Fibroblast of the conjunctiva (primary cell): Measurements from ENCODE around the gene RNF217.
A peak's percentile ranks its signal among the peaks of the same experiment; 100 is the strongest.

Experiments
- DNase-seq: peaks from one replicate; pipeline ENCODE4 v3.0.0-alpha.2; 2010; ENCODE audit warnings: low read depth

Gene RNF217

DNA sequence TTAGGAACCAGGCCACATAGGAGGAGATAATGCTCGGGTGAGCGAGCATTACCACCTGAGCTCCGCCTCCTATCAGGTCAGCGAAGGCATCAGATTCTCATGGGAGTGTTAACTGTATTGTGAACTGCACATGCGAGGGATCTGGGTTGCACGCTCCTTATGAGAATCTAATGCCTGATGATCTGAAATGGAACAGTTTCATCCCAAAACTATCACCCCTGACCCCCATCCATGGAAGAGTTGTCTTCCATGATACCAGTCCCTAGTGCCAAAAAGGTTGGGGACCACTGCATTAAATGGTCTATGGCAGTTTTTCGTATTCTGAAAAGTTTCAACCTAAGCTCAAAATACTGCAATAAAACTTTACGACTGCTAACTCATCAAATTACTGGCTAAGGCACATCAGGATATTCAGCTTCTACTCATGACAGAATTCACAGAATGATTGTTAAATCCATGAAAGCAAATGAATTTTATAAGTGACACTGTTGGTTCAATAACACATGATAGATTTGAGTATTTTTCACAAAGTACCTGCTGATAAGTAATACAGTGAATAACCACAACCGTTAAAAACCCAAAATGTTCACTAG lies 25.9 kb downstream of the RNF217 start:
- DNase-seq, result no peak

DNA sequence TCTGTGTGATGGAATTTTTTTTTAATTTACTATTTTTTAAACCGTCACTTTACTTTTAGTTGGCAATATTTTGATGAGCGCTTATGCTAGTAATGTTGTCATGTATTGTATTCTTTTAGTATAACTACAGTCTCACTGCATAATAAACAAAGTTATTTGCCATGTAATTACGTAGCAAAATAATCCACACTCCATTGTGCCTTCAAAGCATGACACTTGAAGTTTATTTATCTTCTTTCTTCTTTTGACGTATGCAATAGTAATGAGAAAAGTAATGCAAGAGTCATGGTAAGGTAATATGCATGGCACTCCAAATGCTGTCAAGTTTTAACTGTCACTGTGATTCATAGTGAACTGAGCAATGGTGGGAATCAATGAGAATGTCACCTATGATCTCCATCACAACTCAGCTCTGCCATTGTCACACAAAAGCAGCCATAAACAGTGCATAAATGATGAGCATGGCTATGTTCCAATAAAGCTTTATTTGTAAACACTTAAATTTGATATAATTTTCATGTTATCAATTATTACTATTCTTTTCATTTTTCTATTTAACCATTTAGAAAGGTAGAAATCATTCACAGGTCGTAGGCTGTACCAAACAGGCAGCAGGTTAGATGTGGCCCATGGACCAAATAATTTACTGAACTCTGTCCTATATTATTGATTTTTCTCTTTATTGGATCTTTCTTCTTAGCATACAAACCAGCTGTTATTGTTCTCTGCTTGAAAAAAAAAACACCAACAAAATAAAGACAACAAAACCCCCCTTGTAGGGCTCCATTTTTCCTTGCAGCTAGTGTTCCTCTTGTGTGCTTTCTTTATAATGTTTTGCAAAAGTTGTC lies 27.1 kb downstream of the RNF217 start:
- DNase-seq, result no peak

DNA sequence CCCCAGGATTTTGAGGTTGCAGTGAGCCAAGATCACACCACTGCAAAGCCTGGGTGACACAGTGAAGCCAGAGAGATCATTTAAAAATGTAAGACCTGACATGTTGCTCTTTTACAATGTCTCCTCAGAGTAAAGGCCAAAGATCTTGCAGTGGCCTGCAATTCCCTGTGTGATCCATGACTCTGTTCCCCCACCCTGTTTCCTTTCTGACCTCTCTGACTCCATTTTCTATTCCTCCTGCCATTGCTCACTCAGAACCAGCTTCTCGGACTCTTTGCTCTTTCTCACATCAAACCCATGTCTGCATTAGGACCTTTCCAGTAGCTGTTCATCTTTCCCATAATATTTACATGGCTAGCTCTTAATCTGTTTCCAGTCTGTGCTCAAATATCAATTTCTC lies 28.8 kb downstream of the RNF217 start:
- no peak for DNase-seq

DNA sequence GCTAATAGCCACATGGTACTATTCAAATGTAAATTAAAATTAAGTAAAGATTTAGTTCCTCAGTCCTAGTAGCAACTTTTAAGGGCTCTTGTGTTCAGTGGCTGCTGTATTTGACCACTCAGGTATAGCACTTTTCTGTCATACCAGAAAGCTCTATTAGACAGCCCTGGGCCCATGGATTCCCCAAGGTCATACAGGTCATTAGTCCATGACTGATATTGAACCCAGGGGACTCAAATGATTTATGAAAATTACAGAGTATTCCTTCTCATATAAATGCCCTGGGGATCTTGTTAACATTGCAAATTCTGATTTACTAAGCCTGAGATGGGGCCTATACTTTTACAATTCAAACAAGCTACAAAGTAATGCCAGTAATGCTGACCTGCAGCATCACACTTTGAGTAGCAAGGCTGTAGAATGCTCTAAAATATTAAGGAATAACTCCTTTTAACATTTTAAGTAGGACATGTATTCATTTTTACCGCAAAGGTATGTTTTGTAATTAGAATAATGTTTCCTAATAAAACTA lies 29.6 kb downstream of the RNF217 start:
- no peak for DNase-seq

DNA sequence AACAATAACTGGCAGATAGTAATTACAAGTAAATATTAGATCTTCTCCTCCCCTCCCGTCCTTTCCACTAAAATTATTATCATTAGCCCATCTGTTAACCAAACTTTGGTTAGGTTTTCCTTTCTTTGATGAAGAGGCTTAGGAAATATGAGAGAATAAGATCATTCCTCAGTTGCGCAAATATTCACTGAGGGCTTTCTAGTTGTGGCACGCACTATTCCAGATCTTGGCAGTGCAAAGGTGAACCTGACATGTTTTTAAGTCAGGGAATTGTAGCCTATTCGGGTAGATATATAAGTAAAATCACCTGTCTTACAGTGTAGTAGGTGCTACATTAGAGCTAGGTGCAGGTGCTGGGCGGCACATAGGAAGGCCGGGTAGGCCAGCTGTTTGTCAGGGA lies 31.1 kb downstream of the RNF217 start:
- no peak for DNase-seq

DNA sequence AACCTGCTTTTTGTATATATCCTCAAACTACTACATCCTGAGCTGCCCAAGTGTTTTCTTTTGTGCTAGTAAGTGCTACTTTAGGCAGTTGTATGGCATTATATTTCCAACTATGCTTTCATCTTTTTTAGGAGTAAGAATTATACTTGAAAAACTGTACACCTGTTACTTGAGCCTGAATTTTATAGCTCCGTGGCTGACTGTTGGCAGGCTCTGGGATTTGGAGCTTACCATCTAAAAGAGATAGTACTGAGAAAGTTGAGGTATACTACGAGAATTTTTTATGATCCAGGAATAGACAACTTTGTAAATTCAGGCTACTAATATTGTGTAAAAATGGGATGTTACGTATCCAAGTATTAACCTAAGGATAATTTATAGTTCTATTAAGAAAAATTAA lies 32.4 kb downstream of the RNF217 start:
- DNase-seq, result no peak

DNA sequence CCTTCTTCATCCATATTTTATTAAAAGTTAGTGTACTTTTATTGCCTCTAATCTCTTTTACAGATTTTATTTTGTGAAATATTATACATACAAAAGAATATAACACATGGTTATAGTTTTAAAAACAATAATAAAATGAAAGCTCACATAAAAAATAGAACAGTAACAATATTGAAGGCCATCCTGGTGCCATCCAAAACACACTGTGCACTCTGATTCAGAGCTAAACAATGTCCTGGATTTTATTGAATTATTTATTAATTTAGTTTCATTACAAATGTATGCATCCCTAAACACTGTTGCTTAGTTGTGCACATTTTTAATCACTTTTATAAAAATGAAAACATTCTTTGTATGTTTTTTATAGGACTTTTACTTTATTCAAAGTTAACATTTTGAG lies 32.9 kb downstream of the RNF217 start:
- DNase-seq, result no peak

DNA sequence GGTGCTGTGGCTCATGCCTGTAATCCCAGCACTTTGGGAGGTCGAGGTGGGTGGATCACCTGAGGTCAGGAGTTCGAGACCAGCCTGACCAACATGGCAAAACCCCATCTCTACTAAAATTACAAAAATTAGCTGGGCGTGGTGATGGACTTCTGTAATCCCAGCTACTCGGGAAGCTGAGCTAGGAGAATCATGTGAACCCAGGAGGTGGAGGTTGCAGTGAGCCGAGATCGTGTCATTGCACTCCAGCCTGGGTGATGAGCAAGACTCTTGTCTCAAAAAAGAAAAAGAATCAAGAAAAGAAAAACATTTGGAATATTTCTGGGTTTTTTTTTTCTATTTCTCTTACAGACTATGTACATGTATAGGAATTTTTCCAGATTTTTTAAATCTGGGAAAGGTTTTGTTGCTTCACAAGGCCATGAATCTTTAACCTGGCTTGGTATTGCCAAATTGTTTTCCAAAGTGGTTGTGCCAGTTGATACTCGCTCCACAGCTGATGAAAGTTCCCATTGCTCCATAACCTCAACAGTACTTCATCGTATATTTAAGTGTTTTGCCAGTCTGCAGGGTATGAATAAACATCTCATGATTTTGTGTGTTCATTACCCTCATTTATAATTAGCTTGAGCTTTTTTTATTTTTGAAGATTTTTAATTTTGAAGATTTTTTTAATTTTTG lies 33.5 kb downstream of the RNF217 start:
- no peak for DNase-seq

DNA sequence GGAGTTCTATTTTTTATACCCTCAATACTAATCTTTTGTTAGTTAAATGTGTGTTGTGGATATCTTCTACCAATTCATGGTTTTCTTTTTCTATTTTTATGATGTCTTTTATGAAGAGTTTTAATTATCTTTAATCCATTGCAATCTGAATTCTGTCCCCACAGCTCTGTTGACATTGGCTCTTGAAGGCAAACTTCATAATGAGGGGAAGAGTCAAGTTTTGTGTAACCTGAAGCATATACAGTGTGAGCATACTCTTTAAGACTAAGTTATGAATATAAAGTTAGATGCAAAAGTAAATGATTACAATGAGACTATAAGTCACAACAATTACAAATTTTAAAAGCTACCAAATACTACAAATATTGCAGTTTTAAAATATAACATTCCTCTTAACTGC lies 34.2 kb downstream of the RNF217 start:
- no peak for DNase-seq

DNA sequence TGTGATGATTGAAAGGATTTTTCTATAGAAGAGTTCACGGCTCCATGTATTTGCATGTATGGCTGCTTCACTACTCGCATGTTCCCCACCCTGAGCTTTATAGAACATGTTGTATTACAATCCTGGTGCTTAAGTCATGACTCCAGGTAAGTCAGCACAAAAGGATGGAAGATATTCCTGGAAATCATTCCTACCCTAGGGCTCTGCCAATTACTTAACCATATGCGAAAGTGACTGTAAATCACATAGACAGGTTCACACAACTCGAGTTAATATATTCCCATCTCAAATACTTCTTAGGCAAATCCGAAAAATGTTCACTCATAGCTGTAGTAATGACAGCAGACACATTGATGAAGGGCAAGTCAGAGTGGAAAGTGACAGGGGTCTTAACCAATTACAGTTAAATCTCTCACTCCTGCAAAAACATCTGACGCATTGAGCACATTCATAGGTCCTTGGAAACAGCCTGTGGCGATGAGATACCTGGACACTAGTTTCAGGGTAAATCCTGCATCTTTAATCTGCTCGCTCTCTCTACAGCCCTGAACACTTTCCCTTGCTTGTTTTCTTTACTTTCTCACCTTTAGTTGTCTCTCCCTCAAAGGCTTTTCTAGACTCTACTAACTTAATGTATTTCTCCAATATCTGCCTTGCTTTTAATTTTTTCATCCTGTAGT lies 35.1 kb downstream of the RNF217 start:
- no peak for DNase-seq

DNA sequence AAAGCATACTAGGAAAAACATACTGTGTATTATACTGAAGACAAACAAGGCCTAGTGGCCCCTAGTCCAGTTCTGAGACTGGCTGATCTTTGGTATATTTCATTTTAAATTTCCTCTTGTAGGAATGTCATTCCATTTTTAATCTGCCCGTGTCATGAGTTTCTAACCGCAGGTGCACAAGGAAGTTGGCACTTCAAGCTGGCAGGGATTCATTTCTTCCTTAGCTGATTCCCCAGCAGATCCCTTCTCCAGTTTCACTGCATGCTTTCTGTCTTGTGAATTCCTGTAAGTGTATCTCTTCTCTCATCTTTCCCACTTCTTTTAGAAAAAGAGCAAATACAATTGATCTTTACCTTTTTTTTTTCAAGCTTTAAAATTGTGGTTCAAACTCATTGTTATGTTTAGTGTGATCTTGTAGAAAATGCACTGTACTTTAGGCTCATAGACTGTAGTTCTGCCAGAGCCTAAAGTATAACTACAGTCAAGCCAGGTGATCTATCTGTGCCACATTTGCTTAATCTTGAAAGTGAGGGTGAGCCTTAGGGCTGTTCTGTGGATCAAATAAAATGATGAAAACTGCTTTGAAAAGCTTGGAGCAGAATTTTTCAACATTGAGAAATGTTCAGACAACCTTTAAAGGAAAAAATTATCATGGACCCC lies 37.0 kb downstream of the RNF217 start:
- no peak for DNase-seq

DNA sequence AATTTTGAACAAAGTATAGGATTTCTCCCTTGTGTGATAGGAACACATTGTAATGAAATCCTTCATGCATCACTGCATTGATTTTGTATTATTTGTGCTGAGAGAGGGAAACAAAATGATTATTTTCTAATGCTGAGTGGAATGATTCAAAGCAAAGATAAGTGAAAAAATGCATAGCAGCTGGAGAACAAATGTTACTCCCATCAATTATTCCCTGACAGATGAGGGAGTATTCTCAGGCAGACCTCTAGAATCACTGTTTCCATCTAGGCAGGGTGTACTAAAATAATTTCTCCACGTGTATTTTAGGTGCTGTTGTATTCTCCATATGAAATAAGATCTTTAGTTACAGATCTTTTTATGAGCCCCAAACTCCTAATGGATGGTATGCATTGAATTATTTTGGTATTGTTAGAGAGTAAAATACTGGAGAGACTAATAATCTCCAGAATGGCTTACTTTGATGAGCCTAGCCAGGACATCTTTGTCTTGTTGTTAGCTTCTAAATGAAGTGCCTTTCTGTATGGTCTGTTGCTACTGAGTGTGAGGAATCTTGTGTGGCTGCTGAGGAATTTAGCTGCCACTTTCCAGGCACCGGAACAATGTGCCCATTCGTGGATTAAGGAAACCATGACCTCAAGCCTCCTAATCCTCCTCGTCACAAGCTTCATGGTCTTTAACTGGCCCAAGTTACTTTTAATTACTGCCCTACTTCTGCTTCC lies 39.6 kb downstream of the RNF217 start:
- DNase-seq, result no peak

DNA sequence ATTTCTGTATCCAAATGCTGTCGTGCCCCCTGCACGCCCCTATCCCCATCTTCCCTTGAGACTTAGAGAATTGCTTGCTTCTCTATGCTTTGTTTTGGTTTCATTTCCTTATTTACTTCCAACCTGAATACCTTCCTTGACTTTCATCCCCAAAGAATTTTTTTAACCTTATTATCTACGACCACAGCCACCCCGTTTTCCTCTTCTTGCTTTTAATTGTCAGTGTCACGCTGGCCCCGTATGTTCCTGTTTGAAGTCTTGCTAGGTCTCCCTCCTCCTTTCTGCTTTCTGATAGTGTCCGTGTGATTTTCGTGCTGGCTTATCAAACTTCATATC lies 40.1 kb downstream of the RNF217 start:
- no peak for DNase-seq

DNA sequence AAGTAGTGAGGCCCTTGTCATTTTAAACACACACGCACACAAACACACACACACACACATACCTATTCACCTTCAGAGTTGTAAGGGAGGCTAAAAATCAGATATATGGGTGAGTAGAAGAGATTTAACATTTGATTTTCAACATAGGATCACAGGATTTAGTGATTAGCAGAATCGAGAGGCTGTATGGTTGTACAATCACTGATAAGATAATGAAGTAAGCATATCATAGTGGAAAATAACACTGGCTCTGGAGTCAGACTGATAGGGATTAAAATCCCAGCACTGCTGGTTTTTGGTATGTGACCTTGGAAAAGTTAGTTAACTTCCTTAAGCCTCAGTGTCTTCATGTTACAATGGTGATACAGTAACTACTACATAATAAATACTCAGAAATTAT lies 40.8 kb downstream of the RNF217 start:
- no peak for DNase-seq

DNA sequence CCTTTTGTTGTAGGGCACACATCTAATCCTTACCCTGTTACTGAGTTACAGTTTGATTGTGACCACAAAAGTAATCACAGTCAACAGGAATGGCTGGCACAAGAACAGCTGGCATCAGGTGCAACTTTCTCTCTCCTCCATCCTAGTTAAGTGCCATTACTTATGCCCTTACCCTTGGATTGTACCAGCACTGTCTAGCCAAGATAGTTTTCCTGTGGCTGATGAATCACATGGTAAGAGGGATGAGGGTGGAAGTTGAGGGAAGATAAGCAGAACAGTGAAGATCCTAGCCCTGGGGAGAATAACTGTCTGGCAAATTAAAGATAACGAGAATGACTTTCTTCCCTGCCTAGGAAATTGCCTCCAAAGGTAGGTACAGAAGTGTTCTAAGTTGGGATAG lies 42.0 kb downstream of the RNF217 start:
- DNase-seq, result no peak

DNA sequence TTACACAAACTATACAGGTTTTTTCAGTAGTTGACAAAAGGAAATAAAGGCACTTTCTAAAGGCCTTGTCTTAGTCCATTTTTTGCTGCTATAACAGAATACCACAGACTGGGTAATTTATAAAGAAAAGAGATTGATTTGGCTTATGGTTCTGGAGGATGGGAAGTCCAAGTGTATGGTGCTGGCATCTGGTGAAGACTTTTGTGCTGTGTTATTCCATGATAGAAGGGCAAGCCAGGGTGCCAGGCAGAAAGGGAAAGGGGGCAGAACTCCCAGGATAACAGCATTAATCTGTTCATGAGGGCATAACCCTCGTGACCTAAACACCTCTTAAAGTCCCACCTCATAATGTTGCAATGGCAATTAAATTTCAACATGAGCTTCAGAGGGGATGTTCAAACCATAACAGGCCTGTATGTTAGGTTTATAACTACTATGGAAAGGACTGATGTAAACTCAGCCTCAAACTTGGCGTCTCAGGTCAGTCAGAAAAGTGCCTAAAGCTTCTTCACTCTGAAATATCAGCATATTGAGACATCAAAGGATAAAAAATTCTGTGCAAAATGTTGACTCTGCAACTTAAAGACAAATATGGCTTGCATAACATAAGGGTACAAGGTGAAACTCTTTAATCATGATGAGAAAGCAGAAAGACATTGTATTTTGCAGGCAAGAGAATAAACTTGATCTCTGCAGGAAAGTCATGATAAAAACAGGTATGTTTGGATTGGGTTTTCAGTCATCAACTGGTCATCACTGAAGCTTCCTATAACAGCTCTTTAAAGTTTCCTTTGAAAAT lies 42.8 kb downstream of the RNF217 start:
- DNase-seq, result no peak

DNA sequence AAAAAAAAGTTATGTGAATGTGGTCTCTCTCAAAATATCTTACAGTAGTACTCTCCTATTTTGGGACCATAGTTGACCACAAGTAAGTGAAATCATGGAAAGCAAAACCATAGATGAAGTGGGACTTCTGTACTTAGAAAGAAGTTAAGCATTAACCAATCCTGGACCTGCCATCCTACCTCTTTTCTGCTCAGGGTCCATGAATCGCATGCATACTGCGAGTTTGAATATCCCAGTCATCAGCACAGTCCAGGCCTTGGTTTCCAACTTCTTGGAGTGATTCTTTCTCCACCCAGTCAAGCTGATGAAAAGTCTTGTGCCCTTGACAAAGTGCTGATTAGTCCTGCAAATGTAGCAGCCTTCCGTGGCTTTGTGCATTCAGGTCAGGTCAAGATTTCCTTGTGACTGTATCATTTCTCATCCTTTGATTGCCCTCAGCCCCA lies 46.0 kb downstream of the RNF217 start:
- no peak for DNase-seq

DNA sequence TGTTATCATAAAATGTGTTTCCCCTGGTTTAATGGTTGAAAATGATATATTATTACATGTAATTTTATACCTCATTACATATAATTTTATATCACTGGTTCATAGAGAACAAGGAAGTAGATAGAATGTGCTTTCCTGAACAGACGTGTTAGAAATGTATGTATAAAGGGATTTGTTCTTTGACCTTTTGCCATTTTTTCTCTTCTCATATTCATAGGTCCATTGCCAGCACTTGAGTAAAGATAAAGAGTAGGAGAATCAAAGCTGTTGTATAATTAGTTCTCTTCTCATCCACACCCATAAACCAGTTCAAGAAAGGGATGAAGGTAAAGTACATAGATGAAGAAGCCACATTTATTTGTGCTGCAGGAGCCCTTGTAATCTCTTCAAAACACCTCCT lies 46.7 kb downstream of the RNF217 start:
- no peak for DNase-seq

DNA sequence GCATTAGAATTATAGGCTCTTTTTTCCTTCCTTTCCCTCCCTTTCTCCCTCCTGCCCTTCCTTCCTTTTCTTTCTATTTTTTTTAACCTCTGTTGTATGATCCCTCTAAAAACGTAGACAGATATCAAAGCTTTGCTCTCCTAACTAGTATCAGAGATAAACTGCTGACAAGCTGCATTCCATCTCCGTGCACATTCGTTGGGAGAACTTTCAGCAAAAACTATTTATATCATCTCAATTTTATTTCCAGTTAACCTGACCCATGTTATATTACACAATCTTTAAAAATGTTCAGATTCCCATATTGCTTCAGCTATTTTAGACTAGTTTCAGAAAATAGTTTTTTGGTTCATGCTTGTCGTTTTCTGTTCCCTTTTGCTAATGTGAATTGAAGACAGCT lies 47.3 kb downstream of the RNF217 start:
- no peak for DNase-seq

DNA sequence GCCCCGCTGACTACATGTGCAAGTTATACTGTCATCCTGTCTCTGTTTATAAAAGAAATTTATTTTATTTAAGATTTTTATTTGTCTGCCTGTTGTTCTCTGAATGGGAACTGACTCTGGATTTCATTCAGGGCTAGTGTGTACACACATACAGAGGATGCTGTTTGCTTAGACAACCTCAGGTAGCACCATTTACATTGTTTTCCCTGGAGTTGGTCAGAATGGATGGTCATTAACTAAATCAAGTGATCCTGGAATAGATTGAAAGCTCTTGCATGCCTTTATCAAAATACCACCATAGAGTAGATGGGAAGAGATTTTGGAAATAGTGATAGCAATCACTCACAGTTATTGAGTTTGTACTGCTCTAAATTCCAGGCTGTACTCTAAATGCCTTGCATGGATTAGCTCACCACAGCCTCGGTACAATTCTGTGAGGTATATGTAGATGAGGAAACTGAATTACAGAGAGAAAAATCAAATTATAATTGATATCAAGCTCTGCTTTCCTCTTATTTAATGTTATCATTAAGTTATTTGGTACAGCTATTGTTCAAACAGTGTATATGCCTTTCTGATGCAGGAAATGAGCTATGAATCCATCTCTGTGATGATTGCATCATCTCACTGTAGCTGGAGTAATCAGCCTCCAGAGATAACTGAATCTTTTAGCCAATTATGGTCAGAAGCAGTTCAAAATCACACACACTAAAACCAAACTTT lies 51.9 kb downstream of the RNF217 start:
- peak; percentile 72 for DNase-seq
